Kidney tubule cell (primary cell): Measurements from ENCODE around the gene STRN3.

ENCODE experiments used
- DNase-seq: peaks from one replicate; pipeline ENCODE4 v3.0.0-alpha.2; 2018; ENCODE audit warnings: low spot score

Gene STRN3

GRCh38 chr14:30873308-30874119 is 152.7 kb downstream of the STRN3 start:
- no peak for DNase-seq

- DNase-seq: no peak
Measured at GRCh38 chr14:30872602-30873001, 153.6 kb downstream of the STRN3 start.

- DNase-seq: no peak
Measured at GRCh38 chr14:30869551-30870155, 156.5 kb downstream of the STRN3 start.

- DNase-seq: no peak
Measured at GRCh38 chr14:30868736-30869135, 157.4 kb downstream of the STRN3 start.

- DNase-seq: no peak
Measured at GRCh38 chr14:30864934-30865333, 161.2 kb downstream of the STRN3 start.

- DNase-seq: no peak
Measured at GRCh38 chr14:30861200-30861599, 165.0 kb downstream of the STRN3 start.

GRCh38 chr14:30855345-30856037 is 170.7 kb downstream of the STRN3 start:
- no peak for DNase-seq

- DNase-seq: no peak
Measured at GRCh38 chr14:30854492-30854891, 171.7 kb downstream of the STRN3 start.

GRCh38 chr14:30853946-30854345 is 172.2 kb downstream of the STRN3 start:
- DNase-seq: no peak

- no peak for DNase-seq
Measured at GRCh38 chr14:30849983-30850382, 176.2 kb downstream of the STRN3 start.

GRCh38 chr14:30849354-30849753 is 176.8 kb downstream of the STRN3 start:
- DNase-seq: no peak

- DNase-seq: no peak
Measured at GRCh38 chr14:30848449-30849240, 177.5 kb downstream of the STRN3 start.
